Peyer's patch (tissue), 4 donors: ENCODE data around the gene PRR32. TPM values are rescaled to one million over a fixed set of nuclear protein-coding genes. Genes with fewer than 3 reads are reported as not detected.

ENCODE experiments used
- DNase-seq, 3 donors: peaks; one replicate each; pipeline ENCODE4 v3.0.0-alpha.2; 2017 to 2019
- H3K27ac ChIP-seq, 4 donors: fragments of 200-600 bp; sonication (generic); one replicate each; pipeline ENCODE4 v1.5.1; 2016 to 2019
- H3K27me3 ChIP-seq, 2 donors: fragments of 200-600 bp; sonication (generic); one replicate each; pipeline ENCODE4 v1.5.1; 2019
- H3K36me3 ChIP-seq, 3 donors: fragments of 200-600 bp; sonication (generic); one replicate each; pipeline ENCODE4 v1.5.1; 2016 to 2019
- H3K4me1 ChIP-seq, 4 donors: fragments of 200-600 bp; sonication (generic); one replicate each; pipeline ENCODE4 v1.5.1; 2016 to 2019
- H3K4me3 ChIP-seq, 4 donors: fragments of 200-600 bp; sonication (generic); 1 replicate in 3 of 4; 2 replicates in 1 of 4; pipeline ENCODE4 v1.5.1; 2016 to 2019; ENCODE audit warnings: mild to moderate bottlenecking in 1 of 4
- H3K9me3 ChIP-seq, 4 donors: fragments of 200-600 bp; sonication (generic); one replicate each; pipeline ENCODE4 v1.5.1; 2016 to 2019; ENCODE audit warnings: mild to moderate bottlenecking in 1 of 4
- POLR2A ChIP-seq, 2 donors: fragments of 450-650 bp; IDR thresholded peaks; one replicate each; pipeline ENCODE4 v1.5.1; 2017; ENCODE audit warnings: antibody characterized with exemption in 2 of 2, mild to moderate bottlenecking in 2 of 2, moderate library complexity in 2 of 2
- total RNA-seq, 4 donors: library from RNA; depleted of rRNA; stranded (reverse); fragments of >200 nt; gene quantifications; one replicate each; pipeline ENCODE4 v1.1.0, GENCODE V29; 2016
- TF ChIP-seq, protein P1 (sequence below), 6 experiments: fragments of 450-650 bp in 4 of 6; fragments of 200-600 bp in 2 of 6; sonication (generic) in 1 of 6; IDR thresholded peaks; one replicate each; pipeline ENCODE4 v1.5.1; 2017 to 2019; ENCODE audit warnings: antibody characterized with exemption in 6 of 6, mild to moderate bottlenecking in 3 of 6, moderate library complexity in 1 of 6

The PRR32 gene
- total RNA-seq, 4 donors from 2014 or later: not detected

DNA sequence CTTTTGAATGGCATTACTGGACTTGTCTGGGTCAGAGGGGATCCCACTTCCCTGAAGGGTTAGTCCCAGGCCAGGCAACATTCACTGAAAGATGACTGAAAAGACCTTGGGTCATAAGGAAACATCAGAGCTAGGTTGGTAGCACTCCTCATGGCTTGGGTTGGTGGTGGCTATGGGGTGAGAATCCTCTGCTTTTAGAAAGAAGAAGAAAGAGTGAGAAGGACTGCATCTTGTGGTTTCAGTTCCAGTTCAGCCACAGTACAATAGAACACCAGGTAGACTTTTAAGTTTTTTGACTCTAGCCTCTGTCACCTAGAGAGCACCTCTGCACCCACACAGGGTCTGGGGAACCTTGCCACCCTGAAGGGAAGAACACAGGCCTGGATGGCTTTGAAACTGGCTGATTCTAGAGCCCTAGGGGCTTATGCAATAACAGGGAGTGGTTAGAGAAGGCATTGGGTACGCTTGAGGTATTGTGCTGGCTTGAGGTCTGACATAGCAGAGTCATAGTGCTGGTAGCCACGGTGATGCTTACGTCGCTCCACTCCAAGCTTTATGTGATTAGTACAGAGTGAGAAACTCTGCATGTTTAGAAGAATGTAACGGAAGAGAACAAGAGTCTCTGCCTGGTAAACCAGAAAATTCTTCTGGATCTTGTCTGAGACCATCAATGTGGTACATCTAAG lies 36.5 kb downstream of the PRR32 start:
- Histone ChIP-seq H3K27ac (no peak overlapping the region), H3K4me3 (no peak overlapping the region), H3K9me3 (no peaks in the 10 kb centered on the region), H3K4me1 (no peaks in the 10 kb centered on the region), H3K36me3 (no peaks in the 10 kb centered on the region), H3K27me3 (no peaks in the 10 kb centered on the region)
- DNase-seq: no peak
- TF ChIP-seq POLR2A (IDR thresholded peaks at IDR 0.05): no peak
- TF ChIP-seq, protein P1, sequence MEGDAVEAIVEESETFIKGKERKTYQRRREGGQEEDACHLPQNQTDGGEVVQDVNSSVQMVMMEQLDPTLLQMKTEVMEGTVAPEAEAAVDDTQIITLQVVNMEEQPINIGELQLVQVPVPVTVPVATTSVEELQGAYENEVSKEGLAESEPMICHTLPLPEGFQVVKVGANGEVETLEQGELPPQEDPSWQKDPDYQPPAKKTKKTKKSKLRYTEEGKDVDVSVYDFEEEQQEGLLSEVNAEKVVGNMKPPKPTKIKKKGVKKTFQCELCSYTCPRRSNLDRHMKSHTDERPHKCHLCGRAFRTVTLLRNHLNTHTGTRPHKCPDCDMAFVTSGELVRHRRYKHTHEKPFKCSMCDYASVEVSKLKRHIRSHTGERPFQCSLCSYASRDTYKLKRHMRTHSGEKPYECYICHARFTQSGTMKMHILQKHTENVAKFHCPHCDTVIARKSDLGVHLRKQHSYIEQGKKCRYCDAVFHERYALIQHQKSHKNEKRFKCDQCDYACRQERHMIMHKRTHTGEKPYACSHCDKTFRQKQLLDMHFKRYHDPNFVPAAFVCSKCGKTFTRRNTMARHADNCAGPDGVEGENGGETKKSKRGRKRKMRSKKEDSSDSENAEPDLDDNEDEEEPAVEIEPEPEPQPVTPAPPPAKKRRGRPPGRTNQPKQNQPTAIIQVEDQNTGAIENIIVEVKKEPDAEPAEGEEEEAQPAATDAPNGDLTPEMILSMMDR (IDR thresholded peaks at IDR 0.05): no peak
